ENCODE data around the gene RCOR2.

Gene RCOR2

DNA sequence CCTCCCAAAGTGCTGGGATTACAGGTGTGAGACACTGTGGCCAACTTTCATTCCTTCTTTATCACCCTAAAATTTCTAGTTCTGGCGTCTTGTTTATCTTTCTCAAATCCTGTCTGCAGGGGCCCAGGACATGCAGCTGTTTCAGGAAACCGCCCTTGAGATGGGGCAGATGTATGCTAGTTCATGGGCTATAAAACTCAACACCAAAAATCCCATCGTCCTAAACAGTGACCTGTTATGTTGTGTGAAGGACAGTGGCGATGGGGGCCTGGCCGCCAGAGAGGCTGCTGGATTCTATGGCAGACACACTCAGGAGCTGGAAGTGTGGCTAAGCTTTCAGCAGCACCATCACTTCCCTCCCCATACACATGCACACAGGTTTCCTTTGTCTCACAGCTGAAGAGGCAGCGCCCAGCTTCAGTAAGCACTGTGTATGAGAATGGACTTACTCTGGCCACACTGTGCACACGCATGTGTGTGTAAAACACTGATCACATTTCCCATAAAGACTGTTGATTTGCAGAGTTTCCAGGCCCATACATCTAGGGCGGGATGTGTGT, 41.4 kb downstream of the RCOR2 start:
- H3K4me3 ChIP-seq (ENCODE audit: low read depth, low read length), result no peak overlapping the region
- TF ChIP-seq, protein P1, sequence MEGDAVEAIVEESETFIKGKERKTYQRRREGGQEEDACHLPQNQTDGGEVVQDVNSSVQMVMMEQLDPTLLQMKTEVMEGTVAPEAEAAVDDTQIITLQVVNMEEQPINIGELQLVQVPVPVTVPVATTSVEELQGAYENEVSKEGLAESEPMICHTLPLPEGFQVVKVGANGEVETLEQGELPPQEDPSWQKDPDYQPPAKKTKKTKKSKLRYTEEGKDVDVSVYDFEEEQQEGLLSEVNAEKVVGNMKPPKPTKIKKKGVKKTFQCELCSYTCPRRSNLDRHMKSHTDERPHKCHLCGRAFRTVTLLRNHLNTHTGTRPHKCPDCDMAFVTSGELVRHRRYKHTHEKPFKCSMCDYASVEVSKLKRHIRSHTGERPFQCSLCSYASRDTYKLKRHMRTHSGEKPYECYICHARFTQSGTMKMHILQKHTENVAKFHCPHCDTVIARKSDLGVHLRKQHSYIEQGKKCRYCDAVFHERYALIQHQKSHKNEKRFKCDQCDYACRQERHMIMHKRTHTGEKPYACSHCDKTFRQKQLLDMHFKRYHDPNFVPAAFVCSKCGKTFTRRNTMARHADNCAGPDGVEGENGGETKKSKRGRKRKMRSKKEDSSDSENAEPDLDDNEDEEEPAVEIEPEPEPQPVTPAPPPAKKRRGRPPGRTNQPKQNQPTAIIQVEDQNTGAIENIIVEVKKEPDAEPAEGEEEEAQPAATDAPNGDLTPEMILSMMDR (IDR thresholded peaks at IDR 0.05; ENCODE audit: low read depth, low read length), result no peak

DNA sequence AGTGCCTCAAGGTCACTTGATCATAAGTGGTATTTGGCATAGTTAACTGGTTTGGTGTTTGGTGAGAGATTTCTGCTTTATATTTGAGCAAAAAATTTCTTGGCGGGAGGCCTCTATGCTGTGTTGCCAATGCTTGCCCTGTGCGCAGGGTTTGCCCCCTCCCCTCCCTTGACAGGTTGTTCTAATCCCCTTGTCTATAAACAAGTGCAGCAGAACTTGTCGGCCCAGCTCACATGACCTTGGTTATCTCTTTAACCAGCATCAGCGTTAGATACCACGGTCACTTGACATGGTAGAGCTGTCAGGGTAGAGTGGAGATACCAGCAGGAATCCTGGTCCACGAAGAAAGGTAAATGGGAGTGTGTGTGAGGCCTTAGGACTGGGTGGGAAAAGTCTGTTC, 42.5 kb downstream of the RCOR2 start:
- H3K4me3 ChIP-seq (ENCODE audit: low read depth, low read length), result no peak overlapping the region
- TF ChIP-seq, protein P1 (IDR thresholded peaks at IDR 0.05; ENCODE audit: low read depth, low read length), result no peak

DNA sequence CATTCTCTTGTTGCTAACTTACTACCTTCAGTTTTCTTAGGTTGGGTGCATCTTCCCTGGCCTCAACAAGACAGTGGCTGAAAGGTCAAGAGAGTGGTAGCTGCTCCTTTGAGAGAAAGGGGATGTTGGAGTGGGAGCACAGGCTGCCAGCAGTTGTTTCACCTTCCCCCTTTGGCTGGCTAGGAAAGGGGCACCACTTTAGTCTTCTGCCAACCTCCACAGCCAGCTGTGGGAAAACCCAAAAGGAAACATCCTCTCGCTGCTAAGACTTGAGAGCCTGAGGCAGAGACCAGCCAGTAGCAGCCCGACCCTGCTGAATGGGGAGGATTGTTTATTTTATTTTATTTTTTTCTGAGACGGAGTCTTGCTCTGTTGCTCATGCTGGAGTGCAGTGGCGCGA, 43.7 kb downstream of the RCOR2 start:
- H3K4me3 ChIP-seq (ENCODE audit: low read depth, low read length), result no peak overlapping the region

DNA sequence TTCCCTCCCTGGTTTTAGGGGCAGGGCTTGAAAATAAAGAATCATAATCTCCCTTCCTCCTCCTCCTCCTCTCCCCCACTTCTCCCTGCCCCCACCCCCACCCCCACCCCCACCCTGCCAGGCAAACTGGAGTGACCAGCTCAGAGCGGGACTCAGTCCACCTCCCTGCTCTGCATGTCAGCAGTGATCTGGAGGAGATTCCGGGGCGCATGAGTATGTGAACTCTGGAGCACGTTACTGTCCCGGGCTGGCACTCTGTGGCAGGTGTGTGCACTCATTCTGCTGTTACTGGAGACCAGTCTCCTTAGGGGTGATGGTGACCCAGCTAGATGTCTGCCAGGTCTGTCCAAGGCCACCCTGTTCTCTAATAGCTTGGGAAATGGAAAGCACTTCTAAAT, 44.2 kb downstream of the RCOR2 start:
- no peak overlapping the region for H3K4me3 ChIP-seq (ENCODE audit: low read depth, low read length)
- TF ChIP-seq, protein P1 (IDR thresholded peaks at IDR 0.05; ENCODE audit: low read depth, low read length), result no peak

More for the DNA sequence above, 43.7 kb downstream of the RCOR2 start:
- TF ChIP-seq, protein P1 (IDR thresholded peaks at IDR 0.05; ENCODE audit: low read depth, low read length), result no peak

DNA sequence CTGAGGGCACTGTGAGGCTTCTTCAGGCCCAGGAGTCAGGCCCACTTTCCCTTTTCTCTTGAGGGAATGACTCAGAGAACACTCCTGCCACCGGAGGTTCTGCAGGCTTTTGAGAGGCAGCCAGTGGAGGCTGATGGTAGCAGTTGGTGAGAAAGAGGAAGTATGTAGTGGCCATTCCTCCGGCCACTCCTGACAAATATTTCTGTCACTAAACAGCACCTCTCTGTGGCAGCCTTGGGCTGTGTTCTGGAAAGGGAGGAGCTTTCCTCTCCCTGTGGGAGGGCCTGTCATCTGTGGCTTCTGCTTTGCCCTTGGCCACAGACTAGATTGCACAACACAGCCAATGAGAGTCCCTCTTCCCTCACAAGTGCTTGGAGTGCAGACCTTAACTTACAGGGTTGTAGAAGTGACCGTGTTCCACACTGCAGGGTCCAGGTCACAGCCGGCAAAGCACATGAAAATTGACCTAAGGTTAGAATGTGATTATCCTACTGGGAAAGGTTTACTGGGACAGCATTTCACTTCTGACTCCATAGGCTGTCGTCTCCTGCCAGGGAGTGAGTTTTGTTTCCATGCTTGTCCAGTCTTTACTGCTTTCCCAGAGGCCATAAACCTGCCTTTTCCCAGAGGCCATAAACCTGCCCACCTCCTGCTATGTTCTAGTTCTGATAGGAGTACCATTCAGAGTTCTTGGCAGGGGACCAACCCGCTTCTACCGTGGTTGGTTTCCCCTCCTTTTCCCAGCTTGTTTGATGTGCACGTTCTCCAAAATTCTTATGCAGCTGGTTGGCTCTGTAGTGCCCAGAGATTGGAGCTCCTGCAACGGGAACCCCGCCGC, 44.8 kb downstream of the RCOR2 start:
- H3K4me3 ChIP-seq (ENCODE audit: low read depth, low read length), result no peak overlapping the region
- TF ChIP-seq, protein P1 (IDR thresholded peaks at IDR 0.05; ENCODE audit: low read depth, low read length), result no peak

DNA sequence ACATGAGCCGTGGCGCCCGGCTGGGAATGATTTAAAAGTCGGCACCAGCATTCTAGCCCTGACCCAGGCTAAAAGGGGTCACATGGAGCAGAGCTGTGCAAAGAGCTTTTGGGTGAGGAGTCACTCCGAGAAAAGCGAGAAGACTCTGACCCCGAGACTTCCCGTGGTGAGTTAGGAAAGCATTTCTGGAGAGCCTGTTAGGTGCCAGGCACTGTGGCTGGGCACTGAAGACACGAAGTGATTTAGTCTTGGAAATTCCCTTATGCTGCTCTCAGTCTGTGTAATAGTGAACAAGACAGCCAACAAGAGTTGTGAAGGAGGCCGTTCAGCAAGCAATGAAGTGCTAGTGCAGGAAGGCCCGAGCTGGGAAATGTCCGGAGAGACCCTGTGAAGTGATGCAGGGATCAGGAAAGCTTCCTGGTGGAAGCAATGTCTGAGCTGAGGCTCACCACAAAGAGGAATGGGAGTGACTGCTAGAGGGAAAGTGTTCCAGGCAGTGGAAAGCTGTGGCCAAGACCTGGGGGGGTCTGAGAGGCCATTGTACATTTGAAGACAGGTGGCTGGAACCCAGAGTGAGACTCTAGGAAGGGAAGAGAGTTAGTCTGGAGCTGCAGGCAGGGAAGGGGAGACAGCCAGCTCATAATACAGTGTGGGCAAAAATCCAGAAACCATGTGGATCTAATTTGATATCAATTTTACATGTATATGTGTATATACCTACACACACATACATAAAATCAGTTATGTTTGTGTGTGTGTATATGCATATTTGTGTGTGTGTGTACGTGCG, 46.4 kb downstream of the RCOR2 start:
- TF ChIP-seq, protein P1 (IDR thresholded peaks at IDR 0.05; ENCODE audit: low read depth, low read length), result no peak
- H3K4me3 ChIP-seq (ENCODE audit: low read depth, low read length), result no peak overlapping the region

All from WI38 (cell line).